GM18526 (cell line): Measurements from ENCODE around the gene SYNJ2BP.

Experiments used
- POLR2A ChIP-seq: IDR thresholded peaks from 3 replicates; pipeline ENCODE4 v1.6.1; 2011; ENCODE audit not compliant: insufficient read length; ENCODE audit errors: extremely low read depth

Gene SYNJ2BP

GRCh38 chr14:70394674-70395306 lies 22.1 kb downstream of the SYNJ2BP start:
- TF ChIP-seq POLR2A, result no peak

- no peak for TF ChIP-seq POLR2A
Observed at GRCh38 chr14:70392676-70393075, 24.2 kb downstream of the SYNJ2BP start.

- no peak for TF ChIP-seq POLR2A
Observed at GRCh38 chr14:70391493-70392391, 25.1 kb downstream of the SYNJ2BP start.

- no peak for TF ChIP-seq POLR2A
Observed at GRCh38 chr14:70382536-70382935, 34.4 kb downstream of the SYNJ2BP start.

GRCh38 chr14:70380824-70381223 lies 36.1 kb downstream of the SYNJ2BP start:
- no peak for TF ChIP-seq POLR2A

- no peak for TF ChIP-seq POLR2A
Observed at GRCh38 chr14:70378696-70379095, 38.2 kb downstream of the SYNJ2BP start.
